Measurements from ENCODE around the gene SH3RF2. TPM values are rescaled to one million over a fixed set of nuclear protein-coding genes. Genes with fewer than 3 reads are reported as not detected.
"Not testable (repeated sequence)": the region's sequence is repeated elsewhere in the genome, so short reads cannot be mapped to it uniquely, and the experiment has no call there.

Gene SH3RF2
- total RNA-seq, 1 donor: under 0.01 TPM

DNA sequence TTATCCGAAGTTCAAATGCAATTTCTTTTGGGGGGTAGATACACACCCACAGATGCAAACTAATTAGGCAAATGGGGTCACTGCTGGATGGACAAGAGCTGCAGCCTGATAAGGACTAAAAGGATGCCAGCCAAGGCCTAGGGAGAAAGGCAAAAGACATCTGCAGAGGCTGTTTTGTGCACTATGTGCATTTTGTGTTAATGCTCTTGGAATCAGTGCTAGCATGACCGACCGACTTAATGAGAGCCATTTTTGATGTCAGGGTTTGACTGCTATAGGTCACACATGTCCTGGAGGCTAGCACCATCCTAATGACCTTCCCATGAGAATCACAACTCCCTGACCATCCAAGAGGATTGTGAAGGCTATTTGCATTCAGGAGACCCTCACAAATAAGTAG, 134.4 kb downstream of the SH3RF2 start:
- no peak for DNase-seq (ENCODE audit: low read depth in 2 of 3, low spot score in 2 of 3)

DNA sequence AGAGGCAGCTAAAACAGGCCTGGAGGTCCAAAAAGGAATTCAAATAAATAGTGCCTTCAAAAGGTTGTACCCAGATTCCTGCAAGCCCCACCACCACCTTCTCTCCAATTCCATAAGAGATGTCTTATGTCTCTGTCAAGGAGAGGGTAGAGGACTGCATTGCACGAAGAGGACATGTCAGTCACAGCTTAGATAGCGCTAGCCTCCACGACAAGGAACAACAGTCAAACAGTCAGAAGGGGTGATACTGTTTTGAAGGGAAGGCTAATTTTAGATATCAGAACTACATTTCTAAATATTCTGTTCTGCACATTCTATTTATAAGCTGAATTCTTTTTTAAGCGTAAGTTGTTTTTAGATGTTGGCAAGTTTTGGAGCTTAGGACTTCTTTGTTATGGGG, 134.8 kb downstream of the SH3RF2 start:
- no peak for DNase-seq (ENCODE audit: low read depth in 2 of 3, low spot score in 2 of 3)

DNA sequence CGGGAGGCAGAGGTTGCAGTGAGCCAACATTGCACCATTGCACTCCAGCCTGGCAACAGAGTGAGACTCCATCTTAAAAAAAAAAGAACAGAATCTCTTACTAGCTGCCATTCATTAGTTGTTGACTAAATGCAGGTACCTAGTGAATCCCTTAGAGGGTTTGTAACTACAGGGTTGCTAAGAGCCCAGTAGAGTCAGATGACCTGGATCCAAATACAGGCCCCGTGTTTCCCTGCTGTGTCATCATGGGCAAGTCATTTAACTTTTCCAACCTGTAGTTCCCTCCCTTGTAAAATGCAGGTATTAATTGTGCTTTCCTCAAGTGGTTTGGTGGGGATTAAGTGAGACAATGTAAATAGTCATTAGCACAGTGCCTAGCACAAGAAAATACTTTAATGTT, 136.2 kb downstream of the SH3RF2 start:
- no peak for DNase-seq (ENCODE audit: low read depth in 2 of 3, low spot score in 2 of 3)

DNA sequence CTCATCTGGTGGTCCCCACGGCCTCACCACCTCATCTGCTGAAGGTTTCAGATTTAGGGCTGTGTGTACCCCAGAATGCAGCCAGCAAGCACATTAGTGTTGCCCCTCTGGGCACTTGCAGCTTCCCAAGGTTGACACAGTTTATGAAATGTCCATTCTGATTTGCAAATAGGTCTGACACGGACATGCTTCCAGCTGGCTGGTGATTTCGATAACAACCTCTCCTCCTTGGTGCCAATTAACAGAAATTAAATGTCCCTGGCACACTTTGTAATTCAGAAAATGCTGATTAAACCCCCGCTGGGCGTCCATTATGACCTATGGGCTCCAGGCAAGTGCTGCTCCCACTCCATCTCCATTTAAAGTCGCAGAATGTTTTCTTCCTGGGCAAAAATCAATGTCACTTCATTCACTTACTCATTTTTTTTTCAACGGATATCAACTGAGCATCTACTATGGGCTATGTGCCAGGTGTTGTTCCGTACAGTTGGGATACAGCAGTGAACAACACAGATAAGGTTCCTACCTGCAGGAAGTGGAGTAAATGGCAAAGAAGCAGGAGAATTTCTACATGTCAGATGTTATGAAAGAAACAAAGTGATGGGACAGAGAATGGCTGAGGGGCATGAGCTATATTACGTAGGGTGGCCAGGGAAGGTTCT, 137.0 kb downstream of the SH3RF2 start:
- no peak for DNase-seq (ENCODE audit: low read depth in 2 of 3, low spot score in 2 of 3)

DNA sequence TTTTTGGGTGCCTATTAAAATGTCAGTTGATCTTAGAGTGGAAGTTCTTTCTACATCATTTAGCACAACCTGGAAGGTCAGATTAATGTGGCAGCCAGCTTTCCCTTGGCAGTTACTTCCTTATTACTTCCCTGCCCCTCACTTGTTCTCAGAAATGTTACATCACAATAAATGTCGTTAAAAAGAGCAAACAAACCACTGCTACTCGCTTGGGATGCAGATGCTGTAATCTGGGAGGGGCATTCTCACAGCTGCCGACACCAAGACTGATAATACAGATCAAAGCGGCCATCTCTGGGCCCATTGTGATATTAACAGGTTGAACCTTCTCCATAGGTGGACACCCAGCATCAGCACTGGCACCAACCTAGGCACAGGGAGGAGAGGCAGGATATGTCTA, 139.7 kb downstream of the SH3RF2 start:
- peak in 1 of 3 donors; percentile 65 for DNase-seq (ENCODE audit: low read depth in 2 of 3, low spot score in 2 of 3)

DNA sequence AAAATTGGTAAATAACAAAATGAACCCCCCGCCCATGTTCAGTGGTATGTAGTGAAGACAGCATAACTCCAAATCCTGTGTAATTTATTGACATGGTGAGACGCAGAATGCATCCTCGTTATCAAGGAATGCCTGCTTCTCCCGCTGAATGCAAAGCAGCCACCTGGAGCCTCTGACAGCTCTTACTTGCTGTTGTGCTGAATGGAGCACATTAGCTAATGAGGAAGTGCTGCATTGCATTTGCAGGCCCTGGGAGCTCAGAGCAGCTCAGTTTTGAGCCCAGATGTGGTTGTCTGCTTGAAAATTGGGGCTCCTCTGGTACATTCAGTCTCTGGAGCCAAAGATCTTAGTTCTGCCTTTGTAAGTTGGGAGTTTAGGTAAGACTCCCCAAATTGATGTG, 140.1 kb downstream of the SH3RF2 start:
- peak in 1 of 3 donors; percentile 51 for DNase-seq (ENCODE audit: low read depth in 2 of 3, low spot score in 2 of 3)

DNA sequence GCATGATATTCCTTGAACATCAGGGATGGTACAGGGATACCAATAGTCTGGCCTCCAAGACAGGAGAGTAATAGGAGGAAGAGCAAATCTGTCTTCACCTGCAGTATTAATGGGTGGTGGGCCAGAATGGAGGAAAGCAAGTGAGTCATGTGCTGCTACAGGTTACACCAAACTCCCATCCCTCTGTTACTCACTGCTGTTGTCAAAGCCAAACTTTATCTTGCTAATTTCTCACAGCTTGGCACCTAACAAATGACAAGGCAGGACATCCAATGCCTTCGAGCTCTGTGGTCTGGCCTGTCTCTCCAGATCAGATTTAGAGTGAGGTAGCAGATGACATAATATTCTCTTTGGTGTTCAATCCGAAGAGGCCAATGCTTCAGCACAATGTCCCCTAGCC, 142.2 kb downstream of the SH3RF2 start:
- no peak for DNase-seq (ENCODE audit: low read depth in 2 of 3, low spot score in 2 of 3)

DNA sequence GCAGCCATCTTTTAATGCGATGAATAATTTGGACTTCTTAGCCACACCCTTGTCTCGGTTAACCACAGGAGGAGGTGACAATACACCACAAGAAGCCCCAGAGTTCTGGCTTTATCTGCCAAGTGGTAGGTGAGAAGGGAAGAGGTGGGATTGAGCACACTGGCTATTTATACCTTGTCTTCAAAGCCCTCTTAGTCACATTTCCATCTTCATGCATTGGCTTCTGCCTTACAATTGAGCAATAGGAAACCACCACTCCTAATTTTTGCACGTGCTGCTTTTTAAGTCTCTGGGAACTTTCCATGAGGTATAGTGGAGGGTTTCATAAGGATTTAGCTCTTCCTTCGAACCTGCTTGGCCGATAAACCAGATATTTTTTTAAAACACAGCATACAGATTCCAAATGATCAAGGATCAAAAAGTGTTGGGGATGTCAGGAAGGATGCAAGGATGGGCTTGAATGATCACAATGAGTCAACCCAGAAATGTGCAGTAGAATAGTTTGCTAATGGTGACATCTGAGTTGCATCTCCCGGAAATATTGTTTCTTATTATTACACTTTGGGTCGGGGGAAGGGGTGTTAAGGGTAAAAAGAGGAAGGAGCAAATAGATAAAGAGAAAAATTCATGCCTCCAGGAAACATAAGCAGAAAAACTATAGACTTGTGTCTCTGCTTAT, 143.5 kb downstream of the SH3RF2 start:
- peak in 2 of 3 donors; percentile 30 to 45 for DNase-seq (ENCODE audit: low read depth in 2 of 3, low spot score in 2 of 3)

DNA sequence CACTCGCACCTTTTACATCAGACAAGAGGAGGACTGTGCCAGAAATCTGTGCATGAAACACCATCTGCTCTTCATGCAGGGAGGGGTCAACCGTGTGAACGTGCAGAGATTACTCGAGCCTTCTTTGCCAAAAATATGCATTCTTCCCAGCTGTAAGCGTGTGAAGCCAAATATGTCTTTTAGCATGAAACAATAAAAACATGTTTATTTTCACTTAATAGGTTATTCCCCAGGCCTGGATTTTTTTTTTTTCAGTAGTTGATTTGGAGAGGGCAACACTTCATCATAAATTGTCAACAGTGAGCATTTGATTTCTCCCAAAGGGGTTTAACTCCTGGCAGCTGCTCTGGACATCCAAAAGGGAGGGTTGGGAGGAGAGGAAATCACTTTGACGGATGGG, 145.2 kb downstream of the SH3RF2 start:
- no peak for DNase-seq (ENCODE audit: low read depth in 2 of 3, low spot score in 2 of 3)

DNA sequence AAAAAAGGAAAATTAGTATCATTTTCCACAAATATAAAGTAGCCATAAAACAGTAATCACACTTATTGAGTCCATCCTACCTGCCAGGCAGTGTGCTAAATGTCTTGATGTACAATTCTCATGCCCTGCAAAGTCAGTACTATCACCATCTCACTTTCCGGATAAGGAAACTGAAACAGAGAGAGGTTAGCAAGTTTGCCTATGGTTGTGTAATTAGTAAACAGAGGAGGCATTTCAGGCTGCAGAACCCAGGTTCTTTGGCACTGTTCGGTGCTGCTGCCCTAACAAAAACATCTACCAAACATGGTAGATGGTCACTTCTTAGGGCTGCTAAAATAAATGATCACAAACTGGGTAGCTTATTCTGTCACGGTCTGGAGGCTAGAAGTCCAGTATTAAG, 146.4 kb downstream of the SH3RF2 start:
- no peak for DNase-seq (ENCODE audit: low read depth in 2 of 3, low spot score in 2 of 3)

DNA sequence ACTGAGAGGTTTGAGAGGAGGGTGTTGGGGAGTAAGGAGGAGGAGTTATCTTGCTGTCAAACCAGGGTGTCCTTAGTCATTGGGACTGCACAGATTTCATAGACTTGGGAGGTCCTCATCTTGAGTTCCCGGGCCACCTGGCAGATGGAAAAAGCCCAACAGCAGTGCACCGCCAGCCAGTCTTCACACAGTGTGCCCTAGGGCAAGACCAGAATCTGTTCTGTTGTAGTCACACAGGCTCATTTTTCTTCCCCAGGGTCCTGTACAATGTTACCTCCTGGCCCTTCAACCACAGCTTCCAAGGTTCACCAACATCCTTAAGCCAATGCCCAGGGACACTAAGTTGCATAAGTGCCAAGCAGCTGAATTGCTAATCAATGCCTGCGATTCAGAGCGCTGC, 148.0 kb downstream of the SH3RF2 start:
- DNase-seq (ENCODE audit: low read depth in 2 of 3, low spot score in 2 of 3): no peak

DNA sequence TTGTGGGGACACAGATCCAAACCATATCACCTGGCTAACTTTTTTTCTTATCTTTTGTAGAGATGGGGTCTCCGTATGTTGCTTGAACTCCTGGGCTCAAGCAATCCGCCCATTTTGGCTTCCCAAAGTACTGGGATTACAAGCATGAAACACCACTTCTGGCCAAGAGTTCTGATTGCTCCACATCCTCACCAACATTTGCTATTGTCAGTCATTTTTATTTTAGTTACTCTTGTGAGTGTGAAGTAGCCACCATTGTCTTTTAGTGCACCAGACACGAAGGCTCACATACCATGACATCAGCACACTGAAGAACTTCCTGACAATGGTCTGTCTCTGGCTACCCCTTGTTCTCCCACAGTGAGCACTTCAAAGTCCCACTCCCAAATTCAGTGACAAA, 151.7 kb downstream of the SH3RF2 start:
- no peak for DNase-seq (ENCODE audit: low read depth in 2 of 3, low spot score in 2 of 3)

DNA sequence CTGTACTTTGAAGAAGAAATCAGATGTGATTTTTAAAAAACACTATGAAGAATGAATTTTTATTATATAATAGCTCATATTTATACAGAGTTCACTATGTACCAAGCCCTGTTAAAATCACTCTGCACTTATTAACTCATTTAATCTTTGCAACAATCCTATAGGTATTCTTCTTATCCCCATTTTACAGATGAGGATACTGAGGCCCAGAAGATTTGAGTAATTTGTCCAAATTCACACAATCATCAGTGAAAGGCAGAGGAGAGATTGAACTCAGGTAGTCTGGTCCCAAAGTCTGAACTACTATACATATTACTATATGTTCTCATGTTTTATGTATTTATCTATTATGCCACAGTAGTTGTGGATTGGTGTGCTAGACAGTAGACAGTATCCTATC, 152.9 kb downstream of the SH3RF2 start:
- DNase-seq (ENCODE audit: low read depth in 2 of 3, low spot score in 2 of 3): no peak

DNA sequence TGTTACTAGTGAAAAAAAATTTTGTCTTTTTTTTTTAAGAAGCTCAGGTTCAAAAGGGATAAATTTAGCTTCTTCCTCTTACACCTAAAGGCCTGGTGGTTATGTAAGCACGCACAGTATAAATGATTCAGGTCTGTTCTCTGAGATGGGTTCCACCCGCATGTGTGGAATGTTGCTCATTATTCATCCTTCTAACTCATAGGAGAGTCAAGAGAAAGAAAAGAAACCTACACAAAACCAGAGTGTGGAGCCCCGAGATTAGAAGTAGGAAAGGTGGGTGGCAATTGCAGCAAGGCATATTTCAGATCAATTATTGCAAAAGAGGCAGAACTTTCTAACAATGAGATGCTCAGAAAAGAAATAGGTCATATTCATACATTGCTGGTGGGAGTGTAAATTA, 155.5 kb downstream of the SH3RF2 start:
- DNase-seq (ENCODE audit: low read depth in 2 of 3, low spot score in 2 of 3): no peak

DNA sequence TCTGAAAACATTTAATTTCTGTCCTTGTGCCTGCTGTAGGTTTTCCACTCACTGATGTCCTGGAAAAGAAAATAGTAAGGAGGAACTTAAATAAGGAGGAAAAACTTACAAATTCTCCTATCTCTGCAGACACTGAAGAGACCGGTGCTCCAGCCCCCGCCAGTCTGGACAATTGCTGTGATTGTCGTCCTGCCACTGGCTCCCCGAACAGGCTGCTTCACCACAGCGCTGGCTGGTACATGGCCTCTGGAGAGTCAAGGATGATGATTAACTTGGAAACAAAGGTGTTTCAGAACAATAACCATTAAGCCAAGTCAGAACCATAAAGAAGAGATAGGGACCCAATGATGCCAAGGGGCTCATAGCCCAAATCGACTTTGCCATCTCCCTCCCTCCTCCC, 161.7 kb downstream of the SH3RF2 start:
- DNase-seq (ENCODE audit: low read depth in 2 of 3, low spot score in 2 of 3): no peak

DNA sequence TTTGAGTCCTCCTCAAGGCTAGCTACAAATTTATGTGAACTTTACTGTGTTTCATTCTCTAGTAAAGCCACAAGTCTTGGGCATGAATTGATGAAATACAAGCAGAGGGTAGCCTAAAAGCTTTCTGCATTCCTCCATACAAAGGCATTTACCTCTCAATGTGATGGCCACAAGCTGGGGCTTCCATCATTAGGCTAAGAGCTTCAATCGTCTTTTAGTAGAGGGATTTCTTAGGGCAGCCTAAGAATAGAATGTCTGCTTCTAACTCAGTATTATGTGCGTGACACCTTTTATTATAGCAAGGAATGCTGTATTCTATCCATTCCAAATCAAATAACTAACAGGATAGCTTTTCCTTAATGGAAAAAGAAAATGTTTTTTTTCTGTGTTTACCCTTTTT, 165.3 kb downstream of the SH3RF2 start:
- no peak for DNase-seq (ENCODE audit: low read depth in 2 of 3, low spot score in 2 of 3)

DNA sequence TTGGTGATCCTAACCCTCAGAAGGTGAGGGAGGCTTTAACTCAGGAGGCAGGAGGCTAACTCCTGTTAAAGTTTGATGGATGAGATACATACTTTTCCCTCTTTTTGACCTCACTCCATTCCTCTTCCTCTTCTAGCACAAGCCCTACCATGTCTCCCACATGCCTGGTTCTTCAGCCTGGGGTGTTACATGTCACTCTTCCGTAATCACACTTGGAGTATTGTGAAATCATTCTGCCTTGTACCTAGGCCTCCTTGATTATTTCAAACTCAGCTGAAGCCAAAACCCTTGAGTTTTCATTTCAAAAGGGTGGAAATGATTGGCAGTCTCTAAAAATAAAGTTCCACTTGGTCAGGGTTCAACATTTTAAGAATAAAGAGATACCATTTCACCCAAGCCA, 167.2 kb downstream of the SH3RF2 start:
- no peak for DNase-seq (ENCODE audit: low read depth in 2 of 3, low spot score in 2 of 3)

DNA sequence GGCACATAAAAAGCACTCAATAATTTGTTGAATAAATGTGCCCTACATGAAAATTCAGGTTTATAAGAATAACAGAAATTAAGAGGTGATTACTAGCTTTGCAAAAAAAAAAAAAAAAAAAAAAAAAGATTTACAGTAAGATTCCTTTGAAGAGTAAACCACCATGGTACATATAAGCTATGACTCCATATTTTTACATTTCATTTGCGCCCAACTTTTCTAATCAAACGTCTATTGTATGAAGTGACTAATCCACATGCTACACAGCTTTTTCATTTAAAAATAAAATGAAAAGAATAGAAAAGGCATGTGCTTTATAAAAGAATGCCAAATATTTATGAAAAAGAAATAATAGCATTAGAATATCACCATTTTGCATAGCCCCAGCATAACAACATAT, 169.1 kb downstream of the SH3RF2 start, which contains the start of gene PLAC8L1:
PLAC8L1 (minus strand) TSS at position 101 of the 400 bp plus-strand sequence. CDS start 1,266 bp downstream, outside the sequence.
- DNase-seq (ENCODE audit: low read depth in 2 of 3, low spot score in 2 of 3): no peak

DNA sequence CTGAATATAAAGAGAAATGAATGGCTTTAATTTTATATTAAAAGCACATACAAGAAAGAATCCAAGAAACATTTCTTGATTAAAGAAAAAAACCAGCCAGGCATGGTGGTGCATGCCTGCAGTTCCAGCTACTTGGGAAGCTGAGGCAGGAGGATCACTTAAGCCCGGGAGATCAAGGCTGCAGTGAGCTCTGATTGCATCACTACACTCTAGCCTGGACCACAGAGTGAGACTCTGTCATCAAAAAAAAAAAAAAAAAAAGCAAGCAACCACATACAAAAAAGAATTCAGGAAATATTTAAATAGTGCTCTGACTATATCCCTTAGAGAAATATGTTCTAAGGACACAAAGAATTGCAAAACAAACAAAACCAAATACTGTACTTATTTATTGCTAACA, 171.5 kb downstream of the SH3RF2 start:
- no peak for DNase-seq (ENCODE audit: low read depth in 2 of 3, low spot score in 2 of 3)

DNA sequence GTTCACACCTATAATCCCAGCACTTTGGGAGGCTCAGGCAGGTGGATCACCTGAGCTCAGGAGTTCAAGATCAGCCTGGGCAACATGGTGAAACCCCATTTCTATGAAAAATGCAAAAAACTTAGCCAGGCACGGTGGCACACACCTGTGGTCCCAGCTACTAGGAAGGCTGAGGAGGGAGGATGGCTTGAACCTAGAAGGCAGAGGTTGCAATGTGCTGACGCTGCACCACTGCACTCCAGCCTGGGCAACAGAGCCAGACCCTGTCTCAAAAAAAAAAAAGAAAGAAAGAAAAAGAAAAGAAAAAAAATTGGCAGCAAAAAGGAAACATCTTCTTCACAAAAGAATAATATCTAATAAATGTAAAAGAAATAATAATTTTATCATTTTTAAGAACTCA, 172.5 kb downstream of the SH3RF2 start:
- not testable (repeated sequence) for DNase-seq (ENCODE audit: low read depth in 2 of 3, low spot score in 2 of 3)

DNA sequence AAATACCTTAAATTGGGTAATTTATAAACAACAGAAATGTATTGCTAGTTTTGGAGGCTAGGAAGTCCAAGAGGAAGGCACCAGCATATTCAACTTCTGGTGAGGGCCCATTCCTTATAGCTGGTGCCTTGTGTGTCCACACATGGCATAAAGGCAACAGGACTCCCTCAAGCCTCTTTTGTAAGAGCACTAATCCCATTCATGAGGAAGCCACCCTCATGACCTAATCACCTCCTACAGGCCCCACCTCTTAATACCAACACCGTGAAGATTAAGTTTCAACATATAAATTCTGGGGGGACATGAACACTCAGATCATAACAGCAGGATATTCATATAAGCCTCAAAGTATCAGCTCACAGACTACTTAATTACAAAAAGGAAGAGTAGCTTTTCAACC, 173.0 kb downstream of the SH3RF2 start:
- no peak for DNase-seq (ENCODE audit: low read depth in 2 of 3, low spot score in 2 of 3)

DNA sequence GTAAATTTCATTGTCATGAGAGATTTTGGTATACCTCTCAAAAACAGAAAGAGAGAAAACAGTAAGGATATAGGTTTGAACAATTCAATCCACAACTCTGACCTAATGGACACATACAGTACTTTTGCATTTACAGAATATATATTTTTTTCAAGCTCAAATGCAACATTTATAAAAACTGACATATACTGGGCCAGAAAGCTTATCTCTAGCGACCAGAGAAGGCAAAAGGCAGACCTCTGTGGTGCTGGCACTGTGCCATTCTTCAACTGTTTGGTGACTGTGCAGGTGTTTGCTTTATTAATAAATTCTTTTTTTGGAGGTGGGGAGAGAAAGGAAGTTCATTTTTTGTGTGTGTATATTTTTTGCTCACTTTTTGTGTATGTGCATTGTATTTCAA, 175.0 kb downstream of the SH3RF2 start:
- DNase-seq (ENCODE audit: low read depth in 2 of 3, low spot score in 2 of 3): peak in 2 of 3 donors; percentile 75 to 93
